Dedifferentiated amniotic fluid mesenchymal stem cell (primary cell): ENCODE data around the gene RBP5.

ENCODE experiments used
- DNase-seq: peaks from one replicate; pipeline ENCODE4 v3.0.0-alpha.2; 2016; ENCODE audit errors: extremely low spot score

Gene RBP5

DNA sequence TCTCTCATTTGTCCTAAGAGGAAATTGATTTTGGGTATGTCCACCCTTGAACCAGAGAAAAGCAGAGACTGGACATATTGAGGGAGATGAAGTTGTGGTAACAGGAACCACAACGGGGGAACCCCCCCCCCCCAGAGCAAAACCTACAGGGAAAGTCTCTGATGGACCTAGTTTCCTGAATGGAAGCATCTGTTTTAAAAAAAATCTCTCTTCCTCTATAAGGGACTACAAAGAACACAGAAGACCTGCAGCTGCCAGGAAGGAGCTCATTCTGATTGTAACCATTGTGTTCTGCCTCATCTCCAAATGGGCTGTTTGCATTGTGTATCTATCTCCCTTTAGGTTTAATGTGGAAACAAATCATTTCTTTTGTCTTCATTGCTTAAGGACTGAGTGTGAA is 54.7 kb downstream of the RBP5 start:
- no peak for DNase-seq
